Activated CD4-positive, alpha-beta T cell treated with anti-CD3 and anti-CD28 coated beads, Interleukin-2, amount 10 ng/mL, durations not matched to agents 24 days and 14 days (primary cell): ENCODE data around the gene COL13A1. TPM values are rescaled to one million over a fixed set of nuclear protein-coding genes. Genes with fewer than 3 reads are reported as not detected.

Source experiments
- DNase-seq: peaks from one replicate; pipeline ENCODE4 v3.0.0; 2022
- H3K27ac Mint-ChIP-seq: one replicate; pipeline ENCODE4 v1.8.0; 2022; ENCODE audit warnings: mild to moderate bottlenecking, mixed read lengths
- H3K27me3 Mint-ChIP-seq: one replicate; pipeline ENCODE4 v1.8.0; 2022; ENCODE audit warnings: mixed read lengths
- H3K36me3 Mint-ChIP-seq: one replicate; pipeline ENCODE4 v1.8.0; 2022; ENCODE audit warnings: low read depth, mild to moderate bottlenecking, mixed read lengths
- H3K4me1 Mint-ChIP-seq: one replicate; pipeline ENCODE4 v1.8.0; 2021; ENCODE audit warnings: mixed read lengths
- H3K4me3 Mint-ChIP-seq: one replicate; pipeline ENCODE4 v1.8.0; 2022; ENCODE audit warnings: mild to moderate bottlenecking, moderate library complexity, mixed read lengths
- H3K9me3 Mint-ChIP-seq: one replicate; pipeline ENCODE4 v1.8.0; 2021; ENCODE audit warnings: mixed read lengths
- intact Hi-C: fragments of 100-400 bp; cut with micrococcal nuclease; formaldehyde crosslinking; loops from one replicate; pipeline ENCODE4 v1.15.1; 2023
- total RNA-seq: library from RNA; stranded (reverse); gene quantifications from 2 replicates; pipeline ENCODE4 v1.2.3, GENCODE V29; 2022

Gene COL13A1
- total RNA-seq, 1 donor from 2014 or later = not detected

- Mint-ChIP-seq H3K9me3 (no peaks in the 10 kb centered on the region), H3K27me3 (peaks cover 10% of the 10 kb centered on the region), H3K27ac (no peak overlapping the region), H3K36me3 (no peaks in the 10 kb centered on the region), H3K4me3 (no peak overlapping the region), H3K4me1 (no peaks in the 10 kb centered on the region)
- intact Hi-C loops = no loop called here
- DNase-seq = no peak
Measured at GRCh38 chr10:69962746-69963135, 161.0 kb downstream of the COL13A1 start.

- no peak for DNase-seq
- H3K9me3 Mint-ChIP-seq = no peaks in the 10 kb centered on the region
- intact Hi-C loops = no loop called here
- no peaks in the 10 kb centered on the region for H3K4me1 Mint-ChIP-seq
- peaks cover 12% of the 10 kb centered on the region for H3K27me3 Mint-ChIP-seq
- no peaks in the 10 kb centered on the region for H3K36me3 Mint-ChIP-seq
- H3K27ac Mint-ChIP-seq = no peak overlapping the region
- no peak overlapping the region for H3K4me3 Mint-ChIP-seq
Measured at GRCh38 chr10:69963178-69963834, 161.6 kb downstream of the COL13A1 start.

- no peak for DNase-seq
- H3K27ac Mint-ChIP-seq = no peak overlapping the region
- no peaks in the 10 kb centered on the region for H3K9me3 Mint-ChIP-seq
- intact Hi-C loops = no loop called here
- no peaks in the 10 kb centered on the region for H3K36me3 Mint-ChIP-seq
- H3K27me3 Mint-ChIP-seq = peaks cover 10% of the 10 kb centered on the region
- no peak overlapping the region for H3K4me3 Mint-ChIP-seq
- no peaks in the 10 kb centered on the region for H3K4me1 Mint-ChIP-seq
Measured at GRCh38 chr10:69963835-69964710, 162.4 kb downstream of the COL13A1 start.

- H3K36me3 Mint-ChIP-seq = no peaks in the 10 kb centered on the region
- intact Hi-C loops = no loop called here
Measured at GRCh38 chr10:69965086-69965485, 163.4 kb downstream of the COL13A1 start.

GRCh38 chr10:69965919-69966662, 164.4 kb downstream of the COL13A1 start:
- Mint-ChIP-seq H3K4me3 (no peak overlapping the region), H3K36me3 (no peaks in the 10 kb centered on the region), H3K27me3 (peaks cover 14% of the 10 kb centered on the region), H3K27ac (no peak overlapping the region), H3K4me1 (no peaks in the 10 kb centered on the region), H3K9me3 (no peaks in the 10 kb centered on the region)
- DNase-seq = peak; percentile 45
- intact Hi-C loops = no loop called here

More at GRCh38 chr10:69965086-69965485, 163.4 kb downstream of the COL13A1 start:
- H3K4me3 Mint-ChIP-seq = no peak overlapping the region
- no peak overlapping the region for H3K27ac Mint-ChIP-seq
- H3K27me3 Mint-ChIP-seq = peaks cover 8% of the 10 kb centered on the region
- no peak for DNase-seq
- no peaks in the 10 kb centered on the region for H3K9me3 Mint-ChIP-seq
- no peaks in the 10 kb centered on the region for H3K4me1 Mint-ChIP-seq

GRCh38 chr10:69968830-69969229, 167.1 kb downstream of the COL13A1 start:
- Mint-ChIP-seq H3K4me3 (no peak overlapping the region), H3K27me3 (peaks cover 24% of the 10 kb centered on the region), H3K4me1 (no peaks in the 10 kb centered on the region), H3K27ac (no peak overlapping the region), H3K9me3 (no peaks in the 10 kb centered on the region), H3K36me3 (no peaks in the 10 kb centered on the region)
- DNase-seq = peak; percentile 49
- intact Hi-C loops = no loop called here

- DNase-seq = peak; percentile 40
- Mint-ChIP-seq H3K36me3 (no peaks in the 10 kb centered on the region), H3K4me1 (no peaks in the 10 kb centered on the region), H3K27ac (no peak overlapping the region), H3K4me3 (no peak overlapping the region), H3K9me3 (no peaks in the 10 kb centered on the region), H3K27me3 (peaks cover 30% of the 10 kb centered on the region)
- intact Hi-C loops = no loop called here
Measured at GRCh38 chr10:69969977-69970376, 168.3 kb downstream of the COL13A1 start.

GRCh38 chr10:69972981-69973397, 171.3 kb downstream of the COL13A1 start:
- Mint-ChIP-seq H3K4me1 (no peaks in the 10 kb centered on the region), H3K27me3 (peaks cover 34% of the 10 kb centered on the region), H3K27ac (no peak overlapping the region), H3K9me3 (no peaks in the 10 kb centered on the region), H3K4me3 (no peak overlapping the region), H3K36me3 (no peaks in the 10 kb centered on the region)
- intact Hi-C loops = no loop called here
- peak; percentile 42 for DNase-seq

GRCh38 chr10:69973678-69974077, 172.0 kb downstream of the COL13A1 start:
- H3K27ac Mint-ChIP-seq = no peak overlapping the region
- no peaks in the 10 kb centered on the region for H3K4me1 Mint-ChIP-seq
- peaks cover 3% of the 10 kb centered on the region for H3K9me3 Mint-ChIP-seq
- intact Hi-C loops = no loop called here
- H3K4me3 Mint-ChIP-seq = no peak overlapping the region
- no peaks in the 10 kb centered on the region for H3K36me3 Mint-ChIP-seq
- DNase-seq = peak; percentile 28
- peaks cover 33% of the 10 kb centered on the region for H3K27me3 Mint-ChIP-seq

- no peak overlapping the region for H3K27ac Mint-ChIP-seq
Measured at GRCh38 chr10:69974551-69975155, 172.9 kb downstream of the COL13A1 start.

GRCh38 chr10:69976795-69977546, 175.3 kb downstream of the COL13A1 start:
- Mint-ChIP-seq H3K27me3 (peaks cover 28% of the 10 kb centered on the region), H3K9me3 (peaks cover 12% of the 10 kb centered on the region), H3K36me3 (no peaks in the 10 kb centered on the region), H3K4me1 (no peaks in the 10 kb centered on the region), H3K4me3 (no peak overlapping the region), H3K27ac (no peak overlapping the region)
- intact Hi-C loops = no loop called here
- no peak for DNase-seq

More at GRCh38 chr10:69974551-69975155, 172.9 kb downstream of the COL13A1 start:
- Mint-ChIP-seq H3K36me3 (no peaks in the 10 kb centered on the region), H3K4me1 (no peaks in the 10 kb centered on the region), H3K9me3 (peaks cover 3% of the 10 kb centered on the region), H3K27me3 (peaks cover 33% of the 10 kb centered on the region), H3K4me3 (no peak overlapping the region)
- no peak for DNase-seq
- intact Hi-C loops = no loop called here

- Mint-ChIP-seq H3K4me1 (no peaks in the 10 kb centered on the region), H3K4me3 (no peak overlapping the region), H3K9me3 (peaks cover 12% of the 10 kb centered on the region), H3K27ac (no peak overlapping the region), H3K36me3 (no peaks in the 10 kb centered on the region), H3K27me3 (peaks cover 27% of the 10 kb centered on the region)
- intact Hi-C loops = no loop called here
- no peak for DNase-seq
Measured at GRCh38 chr10:69979174-69979573, 177.5 kb downstream of the COL13A1 start.

GRCh38 chr10:69980672-69981071, 179.0 kb downstream of the COL13A1 start:
- Mint-ChIP-seq H3K4me3 (no peak overlapping the region), H3K9me3 (peaks cover 12% of the 10 kb centered on the region), H3K4me1 (no peaks in the 10 kb centered on the region), H3K36me3 (no peaks in the 10 kb centered on the region), H3K27me3 (peaks cover 17% of the 10 kb centered on the region), H3K27ac (no peak overlapping the region)
- DNase-seq = no peak
- intact Hi-C loops = no loop called here
